Activated T-helper 17 cell treated with anti-CD3 and anti-CD28 coated beads, Interleukin-2, amount 50 U/mL, for 72 hours (primary cell): ENCODE data around the gene APOOL. TPM values are rescaled to one million over a fixed set of nuclear protein-coding genes. Genes with fewer than 3 reads are reported as not detected.
"Not testable (repeated sequence)": the region's sequence is repeated elsewhere in the genome, so short reads cannot be mapped to it uniquely, and the experiment has no call there.

Source experiments
- ATAC-seq: fragments of 150-1000 bp; cut with Tn5 transposase; replicated peaks from 2 replicates; pipeline ENCODE4 v1.10.0; 2021; ENCODE audit warnings: mild to moderate bottlenecking, moderate library complexity
- H3K27ac Mint-ChIP-seq: one replicate; pipeline ENCODE4 v1.8.0; 2022; ENCODE audit warnings: mixed read lengths
- H3K27me3 Mint-ChIP-seq: one replicate; pipeline ENCODE4 v1.8.0; 2022; ENCODE audit warnings: mixed read lengths
- H3K36me3 Mint-ChIP-seq: one replicate; pipeline ENCODE4 v1.8.0; 2022; ENCODE audit warnings: low read depth, mild to moderate bottlenecking, mixed read lengths
- H3K4me1 Mint-ChIP-seq: one replicate; pipeline ENCODE4 v1.8.0; 2022; ENCODE audit warnings: mixed read lengths
- H3K4me3 Mint-ChIP-seq: one replicate; pipeline ENCODE4 v1.8.0; 2022; ENCODE audit warnings: mild to moderate bottlenecking, mixed read lengths
- H3K9me3 Mint-ChIP-seq: one replicate; pipeline ENCODE4 v1.8.0; 2022; ENCODE audit warnings: mixed read lengths
- total RNA-seq, 2 donors: library from RNA; stranded (reverse); gene quantifications; one replicate each; pipeline ENCODE4 v1.2.3, GENCODE V29; 2022

Gene APOOL, protein sequence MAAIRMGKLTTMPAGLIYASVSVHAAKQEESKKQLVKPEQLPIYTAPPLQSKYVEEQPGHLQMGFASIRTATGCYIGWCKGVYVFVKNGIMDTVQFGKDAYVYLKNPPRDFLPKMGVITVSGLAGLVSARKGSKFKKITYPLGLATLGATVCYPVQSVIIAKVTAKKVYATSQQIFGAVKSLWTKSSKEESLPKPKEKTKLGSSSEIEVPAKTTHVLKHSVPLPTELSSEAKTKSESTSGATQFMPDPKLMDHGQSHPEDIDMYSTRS
- total RNA-seq = 10 to 100 TPM; 14.8 to 18.2 TPM

DNA sequence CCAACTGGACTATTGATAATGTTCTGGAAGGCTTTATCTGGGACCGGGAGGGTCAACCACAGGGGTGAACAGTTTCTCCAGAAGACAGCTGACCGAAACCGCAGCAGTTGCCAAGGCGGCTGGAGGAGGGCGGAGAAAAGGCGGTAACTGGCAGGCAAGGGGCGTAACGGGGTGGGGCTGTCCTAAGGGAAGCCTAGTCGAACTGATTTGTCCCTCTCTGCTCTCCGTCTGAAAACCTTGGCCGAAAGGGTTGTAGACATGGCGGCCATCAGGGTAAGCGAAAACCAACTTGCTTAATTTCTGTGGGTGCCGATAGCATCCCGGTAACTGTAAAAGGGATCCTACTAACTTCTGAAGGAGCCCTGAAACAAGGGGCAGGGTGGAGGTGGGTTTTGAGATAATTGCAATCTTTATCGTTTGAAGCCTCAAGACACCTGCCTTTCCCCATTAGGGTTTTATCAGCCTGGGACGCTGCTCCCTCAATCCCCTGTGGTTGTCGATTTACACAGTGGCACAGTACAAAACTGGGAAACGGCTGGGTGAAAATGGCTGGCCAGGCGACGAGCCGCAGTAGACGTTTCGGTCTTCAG lies at the start of gene APOOL:
TSS of gene APOOL (plus strand) at position 223 of the 590 bp plus-strand sequence. CDS start at position 259, 36 bp downstream.
- no peaks in the 10 kb centered on the region for H3K27me3 Mint-ChIP-seq
- H3K4me1 Mint-ChIP-seq = no peaks in the 10 kb centered on the region
- peak; percentile 96 for ATAC-seq
- H3K4me3 Mint-ChIP-seq = peak within 1 kb of the TSS; percentile 80
- no peaks in the 10 kb centered on the region for H3K36me3 Mint-ChIP-seq
- peak within 1 kb of the TSS; percentile 75 for H3K27ac Mint-ChIP-seq
- H3K9me3 Mint-ChIP-seq = no peaks in the 10 kb centered on the region

DNA sequence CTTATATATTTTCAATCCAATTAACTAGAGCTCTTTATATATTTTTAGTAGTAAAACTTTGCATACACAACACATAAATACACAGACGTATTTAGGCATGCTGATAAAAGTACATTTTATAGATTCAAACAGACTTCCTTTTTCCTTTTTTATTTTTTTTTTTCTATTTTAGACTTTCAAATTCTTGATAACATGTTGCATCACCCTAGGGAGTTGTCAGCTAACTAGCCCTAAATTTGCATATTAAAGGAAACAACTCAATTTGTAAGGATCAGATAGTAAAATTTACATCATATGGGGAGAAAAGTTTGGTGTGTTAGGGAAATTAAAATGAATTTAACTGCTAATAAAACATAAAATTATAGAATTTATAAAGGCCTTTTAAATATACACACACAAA lies 47.4 kb upstream of the APOOL start:
- Mint-ChIP-seq H3K4me1 (no peaks in the 10 kb centered on the region), H3K4me3 (no peak overlapping the region), H3K9me3 (no peaks in the 10 kb centered on the region), H3K27me3 (no peaks in the 10 kb centered on the region), H3K27ac (no peak overlapping the region), H3K36me3 (no peaks in the 10 kb centered on the region)
- no peak for ATAC-seq

DNA sequence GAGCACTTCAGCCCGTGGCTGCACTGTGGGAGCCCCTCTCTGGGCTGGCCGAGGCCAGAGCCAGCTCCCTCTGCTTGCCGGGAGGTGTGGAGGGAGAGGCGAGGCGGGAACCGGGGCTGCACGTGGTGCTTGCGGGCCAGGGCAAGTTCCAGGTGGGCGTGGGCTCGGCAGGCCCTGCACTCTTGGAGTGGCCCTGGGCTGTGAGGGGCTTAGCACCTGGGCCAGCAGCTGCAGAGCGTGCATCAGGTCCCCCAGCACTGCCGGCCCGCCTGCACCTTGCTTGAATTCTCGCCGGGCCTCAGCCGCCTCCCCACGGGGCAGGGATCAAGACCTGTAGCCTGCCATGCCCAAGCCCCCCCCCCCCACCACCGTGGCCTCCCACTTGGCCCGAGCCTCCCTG lies 28.9 kb upstream of the APOOL start:
- ATAC-seq = no peak
- H3K27ac Mint-ChIP-seq = no peak overlapping the region
- H3K4me3 Mint-ChIP-seq = no peak overlapping the region
- H3K4me1 Mint-ChIP-seq = no peaks in the 10 kb centered on the region
- peaks cover 6% of the 10 kb centered on the region for H3K9me3 Mint-ChIP-seq
- peaks cover 4% of the 10 kb centered on the region for H3K27me3 Mint-ChIP-seq
- no peaks in the 10 kb centered on the region for H3K36me3 Mint-ChIP-seq

DNA sequence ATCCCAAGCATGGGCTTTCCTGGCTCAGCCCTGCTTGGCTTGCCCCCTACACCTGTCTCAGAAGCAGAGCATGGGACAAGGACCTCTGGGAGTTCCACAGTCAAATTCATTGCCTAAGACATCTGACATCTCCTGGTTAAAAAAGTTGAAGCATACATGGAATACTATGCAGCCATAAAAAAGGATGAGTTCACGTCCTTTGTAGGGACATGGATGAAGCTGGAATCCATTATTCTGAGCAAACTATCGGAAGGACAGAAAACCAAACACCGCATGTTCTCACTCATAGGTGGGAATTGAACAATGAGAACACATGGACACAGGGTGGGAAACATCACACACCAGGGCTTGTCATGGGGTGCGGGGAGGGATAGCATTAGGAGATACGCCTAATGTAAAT lies 11.9 kb upstream of the APOOL start:
- not testable (repeated sequence) for H3K9me3 Mint-ChIP-seq, H3K27ac Mint-ChIP-seq, H3K36me3 Mint-ChIP-seq, H3K4me3 Mint-ChIP-seq, ATAC-seq, H3K27me3 Mint-ChIP-seq, H3K4me1 Mint-ChIP-seq

DNA sequence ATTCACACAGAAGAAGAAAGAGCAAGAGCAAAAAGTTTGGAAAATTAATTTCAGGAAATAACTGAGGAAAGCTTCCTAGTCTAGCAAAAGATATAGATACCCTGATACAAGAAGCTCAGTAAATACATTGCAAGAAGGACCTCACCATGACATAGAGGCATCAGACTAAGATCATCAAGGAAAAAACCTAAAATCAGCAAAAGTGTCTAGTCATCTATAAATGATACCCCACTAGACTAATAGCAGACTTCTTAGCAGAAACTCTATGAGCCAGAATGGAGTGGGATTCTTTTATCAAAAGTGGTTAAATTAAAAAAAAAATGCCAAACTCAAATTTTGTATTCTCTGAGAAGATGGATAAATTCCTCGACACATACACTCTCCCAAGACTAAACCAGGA lies 10.5 kb upstream of the APOOL start:
- Mint-ChIP-seq H3K4me3 (no peak overlapping the region), H3K9me3 (no peaks in the 10 kb centered on the region), H3K27ac (no peak overlapping the region), H3K27me3 (peaks cover 5% of the 10 kb centered on the region), H3K4me1 (no peaks in the 10 kb centered on the region), H3K36me3 (no peaks in the 10 kb centered on the region)
- no peak for ATAC-seq

DNA sequence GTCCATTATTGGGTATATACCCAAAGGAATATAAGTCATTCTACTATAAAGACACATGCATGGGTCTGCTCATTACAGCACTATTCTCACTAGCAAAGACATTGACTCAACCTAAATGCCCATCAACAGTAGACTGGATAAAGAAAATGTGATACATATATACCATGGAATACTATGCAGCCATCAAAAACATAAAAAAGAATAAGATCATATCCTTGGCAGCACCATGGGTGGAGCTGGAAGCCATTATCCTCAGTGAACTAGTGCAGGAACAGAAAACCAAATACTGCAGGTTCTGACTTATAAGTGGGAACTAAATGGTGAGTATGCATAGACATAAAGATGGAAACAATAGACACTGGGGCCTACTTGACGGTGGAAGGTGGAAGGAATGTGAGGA lies 2.3 kb upstream of the APOOL start:
- Mint-ChIP-seq H3K9me3 (no peaks in the 10 kb centered on the region), H3K27me3 (no peaks in the 10 kb centered on the region), H3K4me3 (no peak overlapping the region), H3K36me3 (no peaks in the 10 kb centered on the region), H3K27ac (no peak overlapping the region), H3K4me1 (no peaks in the 10 kb centered on the region)
- ATAC-seq = no peak

DNA sequence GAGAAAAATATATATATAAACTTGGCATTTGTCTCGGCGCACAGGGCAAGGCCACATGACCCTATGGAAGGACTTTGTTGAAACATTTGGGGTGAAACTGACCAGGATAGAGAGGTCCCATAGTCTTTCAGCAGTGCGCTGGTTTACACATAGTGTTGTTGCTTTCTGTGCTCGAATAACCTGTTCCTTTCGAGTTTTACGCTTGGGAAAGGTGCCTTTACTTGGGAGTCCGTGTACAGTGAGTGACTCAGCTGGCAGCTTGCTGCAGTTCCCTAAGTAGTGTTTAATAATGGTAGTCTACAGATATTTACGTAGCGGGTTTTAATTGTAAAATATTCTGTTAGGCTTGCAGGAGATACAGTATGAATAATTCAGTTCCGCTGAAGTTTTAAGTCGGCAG lies 578 bp downstream of the APOOL start:
- H3K36me3 Mint-ChIP-seq = no peaks in the 10 kb centered on the region
- no peaks in the 10 kb centered on the region for H3K4me1 Mint-ChIP-seq
- no peaks in the 10 kb centered on the region for H3K9me3 Mint-ChIP-seq
- no peaks in the 10 kb centered on the region for H3K27me3 Mint-ChIP-seq
- ATAC-seq = peak; percentile 7
- H3K4me3 Mint-ChIP-seq = peak overlapping the region; percentile 80
- peak overlapping the region; percentile 75 for H3K27ac Mint-ChIP-seq

DNA sequence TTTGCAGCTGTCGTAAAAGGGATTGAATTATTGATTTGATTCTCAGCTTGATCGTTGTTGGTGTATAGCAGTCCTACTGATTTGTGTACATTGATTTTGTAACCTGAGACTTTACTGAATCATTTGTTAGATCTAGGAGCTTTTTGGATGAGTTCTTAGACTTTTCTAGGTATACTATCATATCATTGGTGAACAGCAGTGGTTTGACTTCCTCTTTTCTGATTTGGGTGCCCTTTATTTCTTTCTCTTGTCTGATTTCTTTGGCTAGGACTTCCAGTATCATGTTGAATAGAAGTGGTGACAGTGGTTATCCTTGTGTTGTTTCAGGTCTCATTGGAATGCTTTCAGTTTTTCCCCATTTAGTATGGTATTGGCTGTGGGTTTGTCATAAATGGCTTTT lies 8.4 kb downstream of the APOOL start:
- no peak for ATAC-seq
- Mint-ChIP-seq H3K4me1 (peaks cover 11% of the 10 kb centered on the region), H3K9me3 (no peaks in the 10 kb centered on the region), H3K36me3 (no peaks in the 10 kb centered on the region), H3K4me3 (no peak overlapping the region), H3K27me3 (no peaks in the 10 kb centered on the region), H3K27ac (no peak overlapping the region)

DNA sequence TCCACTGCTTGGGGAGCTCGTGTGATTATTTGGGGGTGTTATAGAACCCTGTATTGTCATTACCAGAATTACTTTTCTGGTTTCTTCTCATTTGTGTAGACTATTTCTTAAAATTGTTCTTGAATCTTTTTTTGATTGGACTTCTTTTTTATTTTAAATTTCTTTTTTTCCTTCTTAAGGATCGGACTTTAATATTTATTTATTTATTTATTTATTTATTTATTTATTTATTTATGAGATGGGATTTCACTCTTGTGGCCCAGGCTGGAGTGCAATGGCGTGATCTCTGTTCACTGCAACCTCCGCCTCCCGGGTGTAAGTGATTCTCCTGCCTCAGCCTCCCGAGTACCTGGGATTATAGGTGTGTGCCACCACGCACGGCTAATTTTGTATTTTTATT lies 11.7 kb downstream of the APOOL start:
- Mint-ChIP-seq H3K36me3 (peaks cover 14% of the 10 kb centered on the region), H3K4me1 (peaks cover 11% of the 10 kb centered on the region)
- not testable (repeated sequence) for H3K27me3 Mint-ChIP-seq, H3K4me3 Mint-ChIP-seq, ATAC-seq, H3K27ac Mint-ChIP-seq, H3K9me3 Mint-ChIP-seq

DNA sequence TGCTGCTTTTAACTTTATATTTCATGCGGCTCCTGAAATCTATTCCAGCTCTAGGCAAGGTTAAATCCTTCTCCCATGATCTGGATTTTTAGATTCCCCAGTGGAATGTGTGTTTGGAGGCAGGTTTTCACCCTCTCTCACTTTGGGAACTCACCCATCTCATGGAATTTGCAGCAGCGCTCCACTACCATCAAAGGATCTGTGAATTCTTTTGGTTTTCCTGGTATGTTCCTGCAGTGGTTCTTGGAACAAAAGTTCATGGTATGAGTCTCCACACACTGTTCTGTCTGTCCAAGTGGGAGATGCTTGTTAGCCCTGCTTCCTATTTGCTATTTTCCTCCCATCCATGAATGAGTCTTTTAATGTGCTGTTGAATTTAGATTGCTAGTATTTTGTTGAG lies 14.0 kb downstream of the APOOL start:
- no peak overlapping the region for H3K4me3 Mint-ChIP-seq
- H3K27me3 Mint-ChIP-seq = no peaks in the 10 kb centered on the region
- no peak for ATAC-seq
- no peaks in the 10 kb centered on the region for H3K9me3 Mint-ChIP-seq
- no peak overlapping the region for H3K27ac Mint-ChIP-seq
- peaks cover 23% of the 10 kb centered on the region for H3K36me3 Mint-ChIP-seq
- no peaks in the 10 kb centered on the region for H3K4me1 Mint-ChIP-seq

DNA sequence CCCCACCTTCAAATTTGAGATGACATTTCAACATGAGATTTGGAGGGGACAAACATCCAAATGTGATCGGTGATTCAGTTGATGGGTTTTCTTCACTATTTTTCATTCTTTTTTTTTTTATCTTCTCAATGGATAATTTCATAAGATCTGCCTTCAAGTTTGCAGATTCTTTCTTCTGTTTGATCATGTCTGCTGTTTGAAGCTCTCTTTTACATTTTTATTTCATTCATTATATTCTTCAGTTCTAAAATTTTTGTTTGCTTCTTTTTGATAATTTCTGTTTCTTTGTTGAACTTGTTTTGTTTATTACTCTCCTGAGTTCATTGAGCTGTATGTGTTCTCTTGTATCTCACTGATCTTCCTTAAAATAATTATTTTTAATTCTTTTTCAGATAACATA lies 14.8 kb downstream of the APOOL start:
- Mint-ChIP-seq H3K9me3 (no peaks in the 10 kb centered on the region), H3K4me3 (no peak overlapping the region), H3K36me3 (peaks cover 23% of the 10 kb centered on the region), H3K27me3 (no peaks in the 10 kb centered on the region), H3K27ac (no peak overlapping the region), H3K4me1 (no peaks in the 10 kb centered on the region)
- no peak for ATAC-seq

DNA sequence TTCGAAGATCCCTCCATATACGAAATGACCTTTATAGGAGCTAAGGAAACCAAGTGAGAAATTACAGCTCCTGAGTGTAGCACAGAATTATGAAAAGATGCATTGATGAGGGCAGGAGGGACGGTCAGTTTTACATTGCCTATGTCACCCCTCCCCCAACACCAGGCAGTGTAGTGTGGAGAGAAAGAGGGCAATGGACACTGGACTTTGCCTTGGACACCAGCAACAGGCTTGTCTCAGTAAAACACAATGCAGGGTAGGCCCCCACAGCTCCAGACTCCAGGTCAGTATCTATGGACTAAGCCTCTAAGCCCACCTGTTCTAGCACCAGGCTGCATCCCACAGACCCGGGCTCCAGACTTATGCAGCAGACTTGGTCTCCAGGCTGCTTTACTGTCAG lies 16.5 kb downstream of the APOOL start:
- Mint-ChIP-seq H3K4me3 (no peak overlapping the region), H3K27me3 (no peaks in the 10 kb centered on the region), H3K27ac (no peak overlapping the region), H3K4me1 (no peaks in the 10 kb centered on the region), H3K36me3 (peaks cover 23% of the 10 kb centered on the region), H3K9me3 (no peaks in the 10 kb centered on the region)
- ATAC-seq = no peak

DNA sequence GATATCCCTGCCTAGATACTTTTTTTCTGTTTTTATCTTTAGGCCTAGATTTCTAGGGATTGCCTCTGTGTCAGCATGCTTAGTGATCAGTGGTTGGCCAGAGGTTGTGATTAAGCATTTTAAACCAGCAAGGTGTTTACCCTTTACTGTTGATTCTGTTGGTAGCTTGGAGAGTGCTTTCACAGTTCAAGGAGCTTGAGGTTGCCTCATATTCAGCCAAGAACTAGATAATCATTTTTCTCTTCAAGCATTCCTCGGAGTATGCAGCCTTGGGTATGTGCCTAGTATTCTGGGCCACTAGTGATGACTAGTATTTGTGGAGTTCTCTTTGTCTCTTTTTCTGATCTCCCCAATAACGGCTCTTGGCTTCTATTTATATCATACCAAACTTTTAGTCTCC lies 20.4 kb downstream of the APOOL start:
- H3K4me3 Mint-ChIP-seq = no peak overlapping the region
- peaks cover 10% of the 10 kb centered on the region for H3K36me3 Mint-ChIP-seq
- H3K27ac Mint-ChIP-seq = no peak overlapping the region
- H3K9me3 Mint-ChIP-seq = peaks cover 4% of the 10 kb centered on the region
- H3K27me3 Mint-ChIP-seq = no peaks in the 10 kb centered on the region
- no peaks in the 10 kb centered on the region for H3K4me1 Mint-ChIP-seq
- ATAC-seq = no peak

DNA sequence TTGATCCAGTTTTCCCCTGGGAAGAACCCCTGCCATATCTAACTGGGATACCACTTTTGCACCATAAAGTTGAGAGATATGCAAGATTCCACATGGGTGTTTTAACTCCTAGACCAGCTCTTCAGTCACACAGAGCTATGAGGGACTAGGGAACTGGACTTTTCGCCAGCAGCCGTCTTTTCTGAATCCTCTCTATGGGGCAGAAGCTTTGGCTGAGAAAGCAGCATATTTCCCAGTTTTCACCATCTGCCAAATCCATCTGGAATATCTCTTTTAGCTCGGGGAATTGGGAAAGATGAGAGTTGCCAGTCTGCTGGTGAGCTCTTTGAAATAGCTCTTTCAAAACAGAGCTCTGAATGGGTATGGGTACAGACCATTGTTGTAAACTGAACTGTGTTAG lies 20.9 kb downstream of the APOOL start:
- H3K9me3 Mint-ChIP-seq = peaks cover 4% of the 10 kb centered on the region
- no peak overlapping the region for H3K27ac Mint-ChIP-seq
- no peaks in the 10 kb centered on the region for H3K4me1 Mint-ChIP-seq
- ATAC-seq = no peak
- peaks cover 9% of the 10 kb centered on the region for H3K36me3 Mint-ChIP-seq
- H3K27me3 Mint-ChIP-seq = no peaks in the 10 kb centered on the region
- no peak overlapping the region for H3K4me3 Mint-ChIP-seq

DNA sequence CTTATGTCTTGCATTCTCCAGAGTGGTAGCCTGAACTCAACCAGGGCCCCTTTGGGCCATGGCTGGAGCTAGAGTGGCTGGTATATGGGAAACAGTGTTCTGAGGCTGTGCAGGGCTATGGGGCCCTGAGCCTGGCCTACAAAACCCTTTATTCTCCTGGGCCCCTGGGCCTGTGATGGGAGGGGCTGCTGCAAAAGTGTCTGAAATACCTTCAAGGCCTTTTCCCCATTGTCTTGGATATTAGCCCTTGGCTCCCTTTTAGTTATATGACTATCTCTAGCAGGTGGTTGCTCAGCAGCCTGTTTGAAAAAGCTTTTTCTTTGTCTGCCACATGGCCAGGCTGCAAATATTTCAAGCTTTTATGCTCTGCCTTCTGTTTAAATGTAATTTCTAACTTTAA lies 22.5 kb downstream of the APOOL start:
- no peak for ATAC-seq
- Mint-ChIP-seq H3K4me3 (no peak overlapping the region), H3K4me1 (no peaks in the 10 kb centered on the region), H3K36me3 (peaks cover 9% of the 10 kb centered on the region), H3K9me3 (peaks cover 4% of the 10 kb centered on the region), H3K27me3 (no peaks in the 10 kb centered on the region), H3K27ac (no peak overlapping the region)
